Astrocyte of the hippocampus (primary cell): ENCODE measurements around the gene SMPDL3A.

Experiments
- DNase-seq: peaks from one replicate; pipeline ENCODE4 v3.0.0; 2011; ENCODE audit warnings: low read depth, low spot score

SMPDL3A gene

DNA sequence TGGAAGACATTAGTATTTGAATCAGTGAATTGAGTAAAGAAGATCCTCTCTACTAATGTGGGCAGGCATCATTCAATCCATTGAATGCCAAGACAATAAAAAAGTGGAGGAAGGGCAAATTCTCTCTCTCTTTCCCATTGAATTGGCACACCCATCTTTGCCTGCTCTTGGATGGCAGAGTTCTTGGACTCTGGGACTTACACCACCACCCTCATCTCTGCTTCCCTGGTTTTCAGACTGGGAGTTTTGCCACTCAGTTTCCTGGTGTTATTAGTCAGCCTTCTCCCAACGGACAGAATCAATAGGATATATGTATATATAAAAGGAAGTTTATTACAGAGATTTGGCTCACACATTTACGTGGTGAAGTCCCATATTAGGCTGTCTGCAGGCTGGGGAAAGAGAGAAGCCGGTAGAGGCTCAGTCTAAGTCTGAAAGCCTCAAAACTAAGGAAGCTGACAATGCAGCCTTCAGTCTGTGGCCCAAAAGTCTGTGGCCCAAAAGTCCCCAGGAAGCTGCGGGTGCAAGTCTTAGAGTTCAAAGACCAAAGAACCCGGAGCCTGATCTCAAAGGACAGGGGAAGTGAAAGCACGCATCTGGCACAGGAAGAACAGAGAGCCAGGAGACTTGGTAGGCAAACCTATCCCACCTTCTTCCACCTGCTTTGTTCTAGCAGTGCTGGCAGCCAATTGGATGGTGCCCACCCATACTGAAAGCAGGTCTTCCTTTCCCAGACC is 64.4 kb downstream of the SMPDL3A start:
- DNase-seq, result no peak
